ENCODE measurements around the gene CLRN3.

DNA sequence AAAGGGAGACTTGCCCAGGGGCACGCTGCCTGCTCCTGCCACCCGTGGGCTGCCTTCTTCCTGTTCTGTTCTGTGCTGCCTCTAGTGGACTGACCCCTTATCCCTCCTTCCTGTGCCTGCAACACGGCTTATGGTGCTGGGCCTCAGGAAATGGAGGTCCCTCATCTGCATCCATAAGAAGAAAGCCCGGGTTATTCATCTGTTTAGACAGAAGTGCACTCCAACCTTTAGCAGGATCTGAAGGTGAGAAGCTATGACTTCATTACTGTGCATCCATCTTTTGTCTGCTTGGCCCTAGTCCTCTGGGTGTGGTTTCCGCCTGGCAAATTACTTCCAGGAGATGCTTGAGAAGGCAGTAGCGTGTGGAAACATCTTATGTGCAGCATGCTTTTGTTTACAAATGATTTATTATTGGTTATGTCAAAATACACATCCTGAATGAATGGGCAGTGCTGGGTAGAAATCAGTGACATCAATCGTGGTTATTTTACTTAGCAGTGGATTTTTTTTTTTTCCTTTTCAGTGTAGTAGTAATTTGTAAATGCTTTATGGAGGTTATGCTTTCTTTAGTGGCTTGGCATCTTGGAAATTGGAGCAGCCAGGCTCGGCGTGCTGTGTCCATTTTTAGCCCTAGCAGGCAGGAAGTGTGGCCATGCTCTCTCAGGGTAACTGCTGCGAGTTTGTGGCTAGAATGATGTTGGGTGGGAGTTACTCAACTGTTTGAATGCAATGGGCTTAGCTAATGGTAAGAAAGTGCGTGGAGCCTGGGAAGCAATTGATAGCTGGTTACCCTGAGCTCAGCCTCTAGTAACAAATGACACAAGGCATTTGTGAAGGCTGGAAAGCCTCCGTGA lies 26.9 kb upstream of the CLRN3 start:
- TF ChIP-seq CTCF (IDR thresholded peaks at IDR 0.05) = no peak
- TF ChIP-seq POLR2A (IDR thresholded peaks at IDR 0.05) = no peak
